ENCODE measurements around the gene CCL27.

DNA sequence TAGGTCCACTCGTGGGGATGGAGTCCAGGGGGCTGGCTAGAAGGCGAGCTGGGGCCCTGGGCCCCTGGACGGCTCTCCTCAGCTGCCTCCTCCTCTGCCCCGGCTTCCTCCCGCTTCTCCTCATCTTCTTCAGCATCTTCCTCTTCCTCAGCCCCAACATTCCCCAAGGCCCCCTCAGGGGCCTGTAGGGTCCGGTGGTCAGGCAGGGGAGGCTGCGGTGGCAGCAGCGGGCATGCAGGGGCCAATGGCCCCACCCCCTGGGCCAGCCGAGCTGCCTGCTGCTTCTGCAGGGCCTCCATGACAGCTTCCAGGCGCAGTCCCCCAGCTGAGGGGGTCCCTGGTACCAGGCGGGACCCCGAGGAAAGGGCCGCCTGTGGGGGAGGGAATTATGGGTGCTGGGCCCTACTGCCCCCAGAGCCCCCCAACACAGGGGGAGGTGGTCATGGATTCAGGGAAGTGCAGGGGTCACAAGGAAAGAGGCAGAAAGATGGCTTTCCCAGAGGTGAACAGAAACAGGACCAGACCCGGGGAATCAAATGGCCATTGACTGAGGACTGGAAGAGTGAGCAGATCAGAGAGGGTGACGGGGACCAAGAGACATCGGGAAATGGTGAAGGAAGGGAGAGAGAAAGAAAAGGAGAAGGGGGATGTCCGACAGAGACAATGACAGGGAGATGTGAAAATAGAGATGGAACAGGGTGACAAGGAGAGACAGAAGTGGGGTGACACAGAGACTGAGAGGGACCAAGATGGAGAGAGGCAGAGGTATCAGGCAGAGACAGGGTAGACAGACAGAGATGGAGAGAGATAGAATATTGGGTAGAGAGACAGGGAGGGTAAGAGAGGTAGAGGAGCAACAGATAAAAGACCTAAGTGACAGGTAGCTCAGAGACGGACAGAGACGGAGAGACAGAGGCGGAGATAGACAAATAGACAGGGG lies 34.5 kb downstream of the CCL27 start:
- no peak for TF ChIP-seq CTCF (IDR thresholded peaks at IDR 0.05; ENCODE audit: insufficient read depth, low read depth, low read length)
- peak; percentile 62 for TF ChIP-seq EZH2 (IDR thresholded peaks at IDR 0.05; ENCODE audit: insufficient read depth, low read length)

Measured in astrocyte (in vitro differentiated cells and primary cell).